ENCODE measurements around the gene PSKH1. TPM values are rescaled to one million over a fixed set of nuclear protein-coding genes. Genes with fewer than 3 reads are reported as not detected.
"Not testable (repeated sequence)": the region's sequence is repeated elsewhere in the genome, so short reads cannot be mapped to it uniquely, and the experiment has no call there.

PSKH1 gene
- total RNA-seq, 1 donor from 2014 or later, result 22.6 TPM

DNA sequence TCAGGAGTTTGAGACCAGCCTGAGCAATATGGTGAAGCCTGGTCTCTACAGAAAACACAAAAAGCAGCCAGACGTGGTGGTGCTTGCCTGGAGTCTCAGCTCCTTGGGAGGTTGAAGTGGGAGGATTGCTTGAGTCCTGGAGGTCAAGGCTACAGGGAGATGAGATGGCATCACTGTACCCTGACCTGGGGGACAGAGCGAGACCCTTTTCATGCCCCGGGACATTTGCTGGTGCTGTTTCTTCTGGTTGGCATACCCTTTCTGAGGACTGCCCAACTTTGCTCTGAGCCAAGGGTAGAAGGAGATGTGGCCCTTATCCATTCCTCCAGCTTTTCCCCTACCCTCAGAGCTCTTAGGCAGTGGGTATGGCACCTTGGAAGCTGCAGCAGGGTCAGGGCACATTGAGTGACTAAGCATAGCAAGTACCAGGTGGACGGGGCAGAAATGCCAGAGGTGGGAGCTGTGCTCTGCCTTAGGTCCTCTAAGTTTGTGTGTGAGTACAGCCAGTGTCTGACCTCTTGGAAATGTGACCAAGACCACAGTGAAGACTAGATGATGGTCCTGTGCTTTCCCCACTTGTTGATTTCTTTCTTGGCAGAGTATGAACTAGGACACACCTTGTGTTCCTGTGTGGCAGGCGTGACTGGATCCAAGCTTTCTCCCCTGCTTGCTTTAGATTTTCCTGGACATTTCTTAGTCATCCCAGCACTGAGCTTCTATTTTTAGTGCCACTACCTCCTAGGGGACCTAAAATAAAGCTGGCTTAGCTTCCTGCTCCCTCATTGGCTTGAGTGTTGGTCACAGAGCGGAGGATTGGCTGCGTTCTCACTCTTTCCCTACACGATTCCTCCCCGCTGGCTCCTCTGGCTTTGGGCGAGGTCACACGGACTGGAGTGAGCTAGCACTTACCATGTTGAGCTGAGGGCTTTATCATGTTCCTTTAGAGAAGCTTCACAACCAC lies 30.2 kb upstream of the PSKH1 start:
- intact Hi-C loops (cut with DNase I), result loop anchor here (2.0 kb wide), 1 partner anchor 16 kb away; the partner anchor contains the start of genes CENPT and NUTF2
- peak; percentile 93 for DNase-seq (ENCODE audit: low spot score)

DNA sequence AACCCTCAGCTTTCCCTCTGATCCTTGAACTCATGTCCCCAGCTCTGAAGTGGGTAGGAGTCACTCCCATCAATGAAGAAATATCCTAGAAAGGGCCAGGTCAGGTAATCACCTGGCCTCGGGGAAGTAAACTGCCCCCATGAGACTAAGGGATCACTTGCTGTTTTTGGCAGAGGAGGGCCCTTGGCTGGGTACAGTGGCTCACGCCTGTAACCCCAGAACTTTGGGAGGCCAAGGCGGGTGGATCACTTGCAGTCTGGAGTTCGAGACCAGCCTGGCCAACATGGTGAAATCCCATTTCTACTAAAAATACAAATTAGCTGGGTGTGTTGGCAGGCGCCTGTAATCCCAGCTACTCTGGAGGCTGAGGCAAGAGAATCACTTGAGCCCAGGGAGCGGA lies 29.0 kb upstream of the PSKH1 start:
- DNase-seq (ENCODE audit: low spot score); intact Hi-C loops (cut with DNase I): not testable (repeated sequence)

DNA sequence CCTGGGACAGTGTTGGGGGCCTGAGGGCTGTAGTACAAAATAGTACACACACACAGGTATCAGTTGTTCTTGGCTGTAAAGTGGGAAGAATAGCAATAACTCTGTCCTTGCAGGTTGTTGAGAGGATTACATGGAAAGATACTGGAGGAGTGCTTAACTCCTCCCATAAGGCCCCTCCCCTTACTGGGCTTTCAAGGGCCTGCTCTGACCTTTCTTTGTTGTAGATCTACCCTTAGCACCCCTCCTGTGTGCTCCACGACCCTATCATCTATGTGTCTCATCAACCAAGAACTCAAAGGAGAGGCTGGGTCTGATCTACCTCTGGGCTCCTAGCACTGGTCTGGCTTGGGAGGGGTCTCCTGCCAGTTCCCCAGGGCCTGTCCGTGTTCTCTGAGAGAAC lies 28.5 kb upstream of the PSKH1 start:
- intact Hi-C loops (cut with DNase I), result no loop called here
- DNase-seq (ENCODE audit: low spot score), result no peak

DNA sequence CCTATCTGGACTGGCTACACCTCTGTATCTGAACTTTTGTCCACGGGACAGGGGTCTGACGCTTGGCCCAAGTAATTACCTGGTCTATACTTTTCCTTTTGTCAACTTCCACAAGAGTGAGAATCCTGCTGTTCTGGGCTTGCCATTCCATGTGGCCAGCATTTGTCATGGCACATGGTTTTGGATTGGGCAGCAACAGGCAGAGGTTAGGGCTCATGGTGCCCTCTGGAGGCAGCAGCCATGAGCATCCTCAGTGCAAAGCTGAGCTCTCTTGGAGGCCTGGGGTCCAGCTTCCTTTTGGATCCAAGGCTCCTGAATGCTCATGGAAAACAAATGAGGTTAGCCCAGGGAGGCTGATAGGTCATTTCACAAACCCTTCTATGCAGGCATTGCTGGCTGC lies 27.7 kb upstream of the PSKH1 start:
- no peak for DNase-seq (ENCODE audit: low spot score)
- intact Hi-C loops (cut with DNase I), result no loop called here

DNA sequence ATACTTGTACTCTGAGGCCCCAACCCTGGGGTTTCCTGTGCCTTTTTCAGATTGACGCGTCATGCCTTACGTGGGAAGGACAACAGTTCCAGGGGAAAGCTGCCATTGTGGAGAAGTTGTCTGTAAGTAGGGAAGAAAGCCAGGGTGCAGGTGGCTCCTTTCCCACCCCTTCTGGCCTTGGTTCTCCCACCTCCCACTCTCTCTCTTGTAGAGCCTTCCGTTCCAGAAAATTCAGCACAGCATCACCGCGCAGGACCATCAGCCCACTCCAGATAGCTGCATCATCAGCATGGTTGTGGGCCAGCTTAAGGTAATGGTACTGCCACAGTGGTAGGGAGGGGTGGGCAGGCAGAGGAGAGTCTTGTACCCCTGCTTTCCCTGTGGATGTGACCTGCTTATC lies 24.8 kb upstream of the PSKH1 start:
- DNase-seq (ENCODE audit: low spot score), result no peak
- intact Hi-C loops (cut with DNase I), result no loop called here

DNA sequence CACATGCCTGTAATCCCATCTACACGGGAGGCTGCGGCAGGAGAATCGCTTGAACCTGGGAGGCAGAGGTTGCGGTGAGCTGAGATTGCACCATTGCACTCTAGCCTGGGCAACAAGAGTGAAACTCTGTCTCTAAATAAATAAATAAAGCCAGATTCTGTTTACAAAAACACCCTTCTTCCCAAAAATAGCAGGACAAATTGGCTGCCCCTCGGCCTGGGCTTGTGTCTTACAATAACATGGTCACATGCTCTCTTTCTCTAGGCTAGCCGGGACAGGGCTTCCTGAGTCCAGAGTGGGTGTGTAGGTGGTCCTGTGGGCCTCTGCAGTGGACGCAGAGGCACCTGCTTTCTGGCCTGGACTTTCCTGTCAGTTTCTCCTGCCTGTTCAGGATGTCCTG lies 23.4 kb upstream of the PSKH1 start:
- no peak for DNase-seq (ENCODE audit: low spot score)
- intact Hi-C loops (cut with DNase I), result no loop called here

DNA sequence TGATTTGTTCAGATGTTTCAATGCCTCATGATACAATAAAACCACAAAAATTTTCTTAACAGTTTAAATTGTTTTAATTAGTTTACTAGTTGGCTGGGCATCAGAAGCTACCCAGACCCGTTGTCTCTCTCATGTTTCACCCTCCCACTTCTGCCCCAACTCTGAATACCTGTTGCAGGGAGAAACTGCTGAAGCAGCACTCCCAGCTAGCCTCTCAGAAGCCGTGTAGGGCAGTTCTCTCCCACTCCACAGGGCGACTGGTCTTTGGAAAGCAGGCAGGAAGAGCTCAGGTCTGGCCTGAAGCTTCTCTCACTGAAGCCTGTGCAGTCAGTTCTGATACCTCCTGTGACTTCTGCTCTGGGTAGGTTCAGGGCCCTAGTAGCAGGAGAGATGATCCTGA lies 21.8 kb upstream of the PSKH1 start:
- no peak for DNase-seq (ENCODE audit: low spot score)

DNA sequence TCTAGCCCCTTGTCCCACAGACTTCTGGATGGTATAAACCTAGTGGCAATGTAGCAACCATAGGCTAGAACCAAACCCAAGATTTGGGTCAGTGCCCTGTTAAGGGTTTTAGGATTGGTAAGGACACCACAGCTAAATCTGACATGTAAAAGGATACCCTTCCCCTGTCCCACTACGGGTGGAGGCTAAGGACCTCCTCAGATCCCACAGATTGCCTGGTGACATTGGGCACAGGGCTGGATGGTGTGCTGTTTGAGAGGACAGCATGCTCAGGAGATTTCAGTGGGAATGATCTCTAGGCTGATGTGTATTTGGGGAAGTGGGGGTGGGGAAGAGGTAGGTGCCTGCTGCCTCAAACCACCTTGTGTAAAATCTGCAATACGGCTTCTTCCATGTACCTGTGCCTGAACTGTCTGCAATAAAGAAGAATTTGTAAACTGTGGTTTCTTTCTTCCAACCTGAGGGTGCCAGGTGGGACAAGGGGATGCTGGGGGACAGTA lies 20.9 kb upstream of the PSKH1 start:
- intact Hi-C loops (cut with DNase I), result loop anchor here (2.0 kb wide), 1 partner anchor 29 kb away; the partner anchor contains the start of gene THAP11
- DNase-seq (ENCODE audit: low spot score), result no peak

More for the DNA sequence above, 21.8 kb upstream of the PSKH1 start:
- intact Hi-C loops (cut with DNase I), result no loop called here

DNA sequence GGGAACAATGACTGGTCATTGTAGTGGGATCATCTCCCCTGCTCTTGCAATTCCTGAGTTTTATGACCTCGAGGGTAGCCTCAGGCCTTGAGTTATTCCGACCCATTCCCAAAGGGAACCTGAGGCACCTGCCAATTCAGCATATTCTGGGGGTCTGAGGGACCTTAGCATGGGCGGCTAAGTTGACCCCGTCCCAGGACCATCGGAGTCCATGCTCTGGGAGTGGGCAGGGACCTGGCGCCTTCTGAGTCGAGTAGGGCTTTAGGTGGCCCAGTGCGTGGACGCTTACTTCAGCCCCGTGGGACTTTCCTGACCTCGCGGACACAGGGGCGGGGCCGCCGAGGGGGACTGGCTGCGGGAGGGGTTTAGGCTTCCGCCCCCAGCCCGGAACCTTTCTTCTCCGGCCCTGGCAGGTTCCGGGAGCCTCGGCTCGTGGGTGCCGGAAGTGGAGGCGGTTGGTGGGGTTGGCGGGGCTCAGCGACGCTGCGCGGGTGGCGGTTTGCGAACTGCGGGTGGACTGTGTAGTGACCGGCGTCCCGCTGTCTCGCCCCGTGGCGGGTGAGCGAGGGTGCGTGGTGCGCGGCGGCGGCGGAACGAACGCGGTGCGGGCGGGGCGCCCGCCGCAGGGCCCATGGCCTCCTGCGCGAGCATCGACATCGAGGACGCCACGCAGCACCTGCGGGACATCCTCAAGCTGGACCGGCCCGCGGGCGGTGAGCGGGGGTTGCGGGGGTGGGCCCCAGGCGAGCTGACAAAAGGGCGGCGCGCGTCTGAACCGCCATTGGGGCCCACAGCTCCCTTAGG lies 20.2 kb upstream of the PSKH1 start, which contains the start of gene EDC4:
EDC4 (plus strand) TSS at position 422 of the 804 bp plus-strand sequence; CDS start at position 632, 210 bp downstream.
- intact Hi-C loops (cut with DNase I), result loop anchor here (2.0 kb wide), 1 partner anchor 30 kb away; the partner anchor contains the start of gene THAP11
- DNase-seq (ENCODE audit: low spot score), result peak; percentile 92

DNA sequence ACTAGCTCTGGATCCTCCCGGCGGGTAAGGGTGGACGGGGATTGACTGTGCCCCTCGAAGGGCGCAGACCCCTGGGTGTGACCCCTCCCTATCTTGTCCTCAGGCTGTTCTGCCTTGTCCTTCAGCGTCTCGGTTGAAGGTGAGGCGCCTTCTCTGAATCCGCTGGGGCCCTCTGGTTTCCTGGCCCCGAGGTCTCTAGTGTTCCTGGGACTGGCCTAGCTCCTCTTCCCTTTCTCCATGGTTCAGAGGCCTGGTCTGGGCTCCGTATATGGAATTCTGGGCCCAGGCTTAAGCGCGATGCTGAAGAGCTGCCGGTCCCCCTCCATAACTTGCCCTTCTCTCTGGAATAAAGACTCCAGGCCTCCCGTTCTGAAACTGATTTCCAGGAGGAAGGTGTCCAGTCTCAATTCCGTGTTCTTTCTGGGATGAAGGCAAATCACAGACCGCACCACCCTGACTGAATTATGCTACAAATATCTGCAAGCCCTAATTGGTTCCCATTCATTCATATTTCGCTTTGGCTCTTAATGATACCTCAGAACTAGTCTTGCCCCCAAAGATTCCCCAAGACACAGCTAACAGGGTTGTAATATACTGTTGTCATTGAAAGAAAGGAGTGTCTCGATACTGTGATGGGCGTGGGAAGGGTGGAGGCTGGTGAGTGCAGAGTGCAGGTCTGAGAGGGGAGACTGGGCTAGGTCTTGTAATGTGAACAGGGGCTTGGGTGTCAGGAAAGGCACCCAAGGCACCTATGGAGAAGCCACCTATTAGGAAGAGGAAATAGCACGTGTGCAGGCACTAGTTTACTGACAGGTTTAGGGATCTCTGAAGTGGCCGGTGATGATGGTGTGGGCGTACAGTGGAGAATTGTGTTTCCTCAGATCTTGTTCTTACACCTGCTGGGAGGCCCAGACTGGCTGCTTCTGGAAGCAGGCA lies 19.4 kb upstream of the PSKH1 start:
- no peak for DNase-seq (ENCODE audit: low spot score)
- intact Hi-C loops (cut with DNase I), result loop anchor here (2.0 kb wide), 1 partner anchor 31 kb away; the partner anchor contains the start of gene THAP11

DNA sequence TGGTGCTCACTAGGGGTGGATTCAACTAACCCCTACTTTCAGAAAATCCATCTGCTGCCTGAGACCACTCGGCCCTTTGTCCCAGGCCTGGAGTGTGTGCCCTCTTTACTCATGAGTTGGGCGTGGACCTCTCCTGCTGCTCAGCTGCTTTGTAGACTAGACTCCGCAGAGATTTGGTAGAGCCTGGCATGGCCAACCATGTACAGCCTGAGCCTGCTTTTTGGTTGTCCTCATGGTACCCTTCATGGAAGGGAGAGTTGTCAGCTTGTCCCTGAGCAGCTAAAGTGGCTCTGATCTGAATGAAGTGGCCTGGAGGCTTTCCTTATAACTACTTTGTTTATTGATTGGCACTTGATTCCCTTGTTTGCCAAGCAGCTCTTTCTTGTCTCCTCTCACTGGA lies 18.7 kb upstream of the PSKH1 start:
- intact Hi-C loops (cut with DNase I), result no loop called here

DNA sequence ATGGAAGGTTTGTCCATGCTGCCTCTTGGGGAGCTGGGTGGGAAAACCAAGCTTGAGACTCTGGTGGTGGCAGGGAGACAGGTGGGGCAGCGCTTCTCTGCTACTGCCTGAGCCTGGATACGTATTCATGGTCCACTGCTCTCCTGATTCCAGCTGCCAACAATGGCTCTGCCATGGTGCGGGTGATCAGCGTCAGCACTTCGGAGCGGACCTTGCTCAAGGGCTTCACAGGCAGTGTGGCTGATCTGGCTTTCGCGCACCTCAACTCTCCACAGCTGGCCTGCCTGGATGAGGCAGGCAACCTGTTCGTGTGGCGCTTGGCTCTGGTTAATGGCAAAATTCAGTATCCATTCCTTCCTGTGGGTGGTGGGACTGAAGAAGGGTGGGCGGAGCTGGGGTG lies 16.0 kb upstream of the PSKH1 start:
- intact Hi-C loops (cut with DNase I), result no loop called here
- no peak for DNase-seq (ENCODE audit: low spot score)

More for the DNA sequence above, 18.7 kb upstream of the PSKH1 start:
- no peak for DNase-seq (ENCODE audit: low spot score)

DNA sequence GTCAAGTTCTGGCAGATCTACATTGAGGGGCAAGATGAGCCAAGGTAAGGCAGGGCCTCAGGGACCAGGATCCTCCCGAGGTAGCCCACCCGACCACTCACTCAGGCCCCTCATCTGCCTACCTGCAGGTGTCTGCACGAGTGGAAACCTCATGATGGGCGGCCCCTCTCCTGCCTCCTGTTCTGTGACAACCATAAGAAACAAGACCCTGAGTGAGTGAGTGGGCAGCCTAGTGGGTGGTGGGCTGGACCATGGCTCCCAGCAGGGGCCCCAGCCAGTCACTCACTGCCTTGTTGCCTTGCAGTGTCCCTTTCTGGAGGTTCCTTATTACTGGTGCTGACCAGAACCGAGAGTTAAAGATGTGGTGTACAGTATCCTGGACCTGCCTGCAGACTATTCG lies 14.8 kb upstream of the PSKH1 start:
- DNase-seq (ENCODE audit: low spot score), result no peak
- intact Hi-C loops (cut with DNase I), result no loop called here

DNA sequence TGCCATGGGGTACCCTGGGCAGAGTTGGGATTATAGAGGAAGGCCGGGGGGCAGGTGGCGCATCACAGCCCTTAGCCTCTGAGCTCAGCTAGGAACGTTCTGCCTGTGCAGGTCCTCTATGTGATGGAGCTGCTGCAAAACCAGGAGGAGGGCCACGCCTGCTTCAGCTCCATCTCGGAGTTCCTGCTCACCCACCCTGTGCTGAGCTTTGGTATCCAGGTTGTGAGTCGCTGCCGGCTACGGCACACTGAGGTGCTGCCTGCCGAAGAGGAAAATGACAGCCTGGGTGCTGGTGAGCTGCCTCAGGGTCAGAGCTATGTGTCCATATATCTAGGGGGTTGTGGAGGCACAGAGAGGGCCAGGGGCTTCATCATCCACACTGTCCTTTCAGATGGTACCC lies 14.2 kb upstream of the PSKH1 start:
- no peak for DNase-seq (ENCODE audit: low spot score)
- intact Hi-C loops (cut with DNase I), result no loop called here

DNA sequence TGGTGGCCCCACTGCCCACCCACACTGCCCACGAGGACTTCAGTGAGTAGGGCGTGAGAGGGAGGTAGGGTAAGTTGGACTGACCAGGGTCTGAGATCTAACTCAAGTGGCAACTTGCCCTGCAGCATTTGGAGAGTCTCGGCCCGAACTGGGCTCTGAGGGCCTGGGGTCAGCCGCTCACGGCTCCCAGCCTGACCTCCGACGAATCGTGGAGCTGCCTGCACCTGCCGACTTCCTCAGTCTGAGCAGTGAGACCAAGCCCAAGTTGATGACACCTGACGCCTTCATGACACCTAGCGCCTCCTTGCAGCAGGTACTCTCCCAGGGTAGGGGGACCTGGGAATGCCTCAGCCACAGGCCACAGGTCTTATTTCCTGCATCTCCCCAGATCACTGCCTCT lies 13.6 kb upstream of the PSKH1 start:
- DNase-seq (ENCODE audit: low spot score), result no peak
- intact Hi-C loops (cut with DNase I), result no loop called here

DNA sequence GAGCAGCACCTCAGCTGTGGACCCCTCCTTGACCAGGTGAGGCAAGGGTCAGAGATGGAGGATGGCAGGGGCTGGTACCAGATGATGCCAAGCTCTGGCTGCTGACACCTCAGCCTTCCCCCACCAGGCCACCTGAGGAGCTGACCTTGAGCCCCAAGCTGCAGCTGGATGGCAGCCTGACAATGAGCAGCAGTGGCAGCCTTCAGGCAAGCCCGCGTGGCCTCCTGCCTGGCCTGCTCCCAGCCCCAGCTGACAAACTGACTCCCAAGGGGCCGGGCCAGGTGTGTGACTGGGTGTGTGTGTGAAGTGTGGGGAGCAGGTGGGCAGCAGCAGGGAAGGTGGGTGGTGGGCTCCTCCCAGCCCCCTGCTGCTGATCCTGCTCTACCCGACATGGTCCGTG lies 13.1 kb upstream of the PSKH1 start:
- no peak for DNase-seq (ENCODE audit: low spot score)
- intact Hi-C loops (cut with DNase I), result loop anchor here (10.0 kb wide), 1 partner anchor 355 kb away; the partner anchor contains the start of gene ESRP2

DNA sequence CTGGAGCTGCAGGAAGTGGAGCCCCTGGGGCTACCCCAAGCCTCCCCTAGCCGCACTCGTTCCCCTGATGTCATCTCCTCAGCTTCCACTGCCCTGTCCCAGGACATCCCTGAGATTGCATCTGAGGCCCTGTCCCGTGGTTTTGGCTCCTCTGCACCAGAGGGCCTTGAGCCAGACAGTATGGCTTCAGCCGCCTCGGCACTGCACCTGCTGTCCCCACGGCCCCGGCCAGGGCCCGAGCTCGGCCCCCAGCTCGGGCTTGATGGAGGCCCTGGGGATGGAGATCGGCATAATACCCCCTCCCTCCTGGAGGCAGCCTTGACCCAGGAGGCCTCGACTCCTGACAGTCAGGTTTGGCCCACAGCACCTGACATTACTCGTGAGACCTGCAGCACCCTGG lies 12.5 kb upstream of the PSKH1 start:
- intact Hi-C loops (cut with DNase I), result loop anchor here (10.0 kb wide), 1 partner anchor 354 kb away; the partner anchor contains the start of gene ESRP2
- DNase-seq (ENCODE audit: low spot score), result no peak

DNA sequence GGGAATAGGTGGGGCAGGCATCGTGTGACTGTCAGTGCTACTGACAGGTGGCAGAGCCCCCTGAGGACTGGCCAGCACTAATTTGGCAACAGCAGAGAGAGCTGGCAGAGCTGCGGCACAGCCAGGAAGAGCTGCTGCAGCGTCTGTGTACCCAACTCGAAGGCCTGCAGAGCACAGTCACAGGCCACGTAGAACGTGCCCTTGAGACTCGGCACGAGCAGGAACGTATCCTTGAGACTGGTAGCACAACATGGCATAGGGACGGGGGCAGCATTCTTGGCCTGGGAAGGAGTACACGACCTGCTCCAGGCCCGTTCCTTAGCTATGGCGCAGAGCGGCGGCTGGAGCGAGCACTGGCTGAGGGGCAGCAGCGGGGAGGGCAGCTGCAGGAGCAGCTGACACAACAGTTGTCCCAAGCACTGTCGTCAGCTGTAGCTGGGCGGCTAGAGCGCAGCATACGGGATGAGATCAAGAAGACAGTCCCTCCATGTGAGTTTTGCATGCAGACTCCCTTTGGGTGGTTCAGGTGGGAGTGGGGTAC lies 11.4 kb upstream of the PSKH1 start:
- DNase-seq (ENCODE audit: low spot score), result peak; percentile 79

More for the DNA sequence above, 11.4 kb upstream of the PSKH1 start:
- intact Hi-C loops (cut with DNase I), result loop anchor here (2.0 to 10.0 kb wide), 2 partner anchors 47 to 353 kb away; partner anchors contain the start of gene ESRP2
